ENCODE measurements around the gene TMPRSS12.
"Not testable (repeated sequence)": the region's sequence is repeated elsewhere in the genome, so short reads cannot be mapped to it uniquely, and the experiment has no call there.

TMPRSS12 gene

DNA sequence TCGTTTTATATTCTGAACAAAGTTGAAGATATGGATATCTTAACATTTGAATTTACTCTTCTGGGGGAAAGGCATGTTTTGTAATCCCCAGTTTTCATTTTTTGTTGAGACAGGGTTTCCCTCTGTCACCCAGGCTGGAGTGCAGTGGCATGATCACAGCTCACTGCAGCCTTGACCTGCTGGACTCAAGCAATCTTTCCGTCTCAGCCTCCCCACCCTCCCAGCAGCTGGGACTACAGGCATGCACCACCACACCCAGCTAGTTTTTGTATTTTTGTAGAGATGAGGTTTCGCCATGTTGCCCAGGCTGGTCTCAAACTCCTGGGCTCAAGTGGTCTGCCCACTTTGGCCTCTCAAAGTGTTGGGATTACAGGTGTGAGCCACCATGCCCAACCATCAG lies 84.2 kb downstream of the TMPRSS12 start:
- DNase-seq (ENCODE audit: low read depth in 2 of 2): not testable (repeated sequence)

DNA sequence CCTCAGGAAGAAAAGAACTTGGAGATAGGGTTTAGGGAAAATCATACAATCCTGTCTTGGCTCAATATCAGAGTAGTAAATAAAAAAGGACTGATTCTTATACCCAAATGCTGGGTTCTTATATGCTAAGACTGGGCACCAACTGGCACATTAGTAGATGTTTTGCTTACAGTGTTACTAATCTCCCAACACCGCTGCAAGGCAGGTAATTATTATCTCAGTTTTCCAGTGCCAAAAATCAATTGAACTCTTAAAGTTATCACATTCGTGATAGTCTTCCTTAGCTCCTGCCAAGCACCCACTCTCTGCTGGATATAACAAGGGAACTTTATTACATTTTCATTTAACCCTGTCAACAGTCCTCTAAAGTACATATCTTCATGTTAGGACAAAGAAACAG lies 84.6 kb downstream of the TMPRSS12 start:
- no peak for DNase-seq (ENCODE audit: low read depth in 2 of 2)

DNA sequence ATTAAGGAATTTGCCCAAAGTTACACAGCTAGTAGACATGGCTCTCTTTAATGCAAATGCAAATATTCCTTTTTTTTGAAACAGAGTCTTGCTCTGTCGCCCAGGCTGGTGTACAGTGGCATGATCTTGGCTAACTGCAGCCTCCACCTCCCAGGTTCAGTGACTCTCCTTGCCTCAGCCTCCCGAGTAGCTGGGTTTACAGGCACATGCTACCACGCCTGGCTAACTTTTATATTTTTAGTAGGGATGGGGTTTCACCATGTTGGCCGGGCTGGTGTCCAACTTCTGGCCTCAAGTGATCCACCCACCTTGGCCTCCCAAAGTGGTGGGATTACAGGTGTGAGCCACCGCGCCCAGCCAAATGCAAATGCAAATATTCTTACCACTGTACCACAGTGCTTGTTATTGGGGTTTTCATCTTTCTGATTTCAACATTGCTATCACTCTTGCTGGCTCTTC lies 85.1 kb downstream of the TMPRSS12 start:
- no peak for DNase-seq (ENCODE audit: low read depth in 2 of 2)

DNA sequence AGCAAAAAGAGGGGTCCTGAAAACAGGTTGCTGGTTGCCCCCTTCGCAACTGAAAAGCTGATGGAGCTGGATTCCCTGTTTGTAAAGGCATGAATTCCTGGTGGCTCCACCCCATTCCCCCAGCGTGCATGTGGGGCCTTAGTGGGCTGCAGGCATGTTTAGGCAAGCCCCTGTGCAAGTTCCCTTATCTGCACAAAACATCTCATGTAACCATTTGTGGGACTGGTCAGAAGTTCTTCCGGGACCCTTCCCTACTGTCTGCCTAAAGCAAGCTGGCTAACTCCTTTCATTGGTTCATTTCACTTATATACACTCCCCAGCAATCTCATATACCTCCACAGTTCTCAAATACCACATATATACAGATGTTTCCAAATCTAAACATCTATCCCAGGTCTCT lies 85.7 kb downstream of the TMPRSS12 start:
- DNase-seq (ENCODE audit: low read depth in 2 of 2): no peak

DNA sequence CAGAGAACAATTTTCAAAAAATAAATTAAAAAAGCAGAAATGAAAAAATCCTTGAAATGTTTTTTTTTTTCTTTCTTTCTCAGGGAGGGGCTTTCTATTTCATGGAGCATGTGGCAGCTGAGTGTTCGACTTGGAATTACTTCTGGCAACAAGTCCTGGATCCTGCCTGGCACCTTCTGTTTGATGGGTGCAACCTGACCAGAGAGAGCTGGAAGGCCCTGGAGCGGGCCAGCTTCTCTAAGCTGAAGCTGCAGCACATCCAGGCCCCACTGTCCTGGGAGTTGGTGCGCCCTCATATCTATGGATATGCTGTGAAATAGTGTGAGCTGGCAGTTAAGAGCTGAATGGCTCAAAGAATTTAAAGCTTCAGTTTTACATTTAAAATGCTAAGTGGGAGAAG lies 87.1 kb downstream of the TMPRSS12 start:
- no peak for DNase-seq (ENCODE audit: low read depth in 2 of 2)

DNA sequence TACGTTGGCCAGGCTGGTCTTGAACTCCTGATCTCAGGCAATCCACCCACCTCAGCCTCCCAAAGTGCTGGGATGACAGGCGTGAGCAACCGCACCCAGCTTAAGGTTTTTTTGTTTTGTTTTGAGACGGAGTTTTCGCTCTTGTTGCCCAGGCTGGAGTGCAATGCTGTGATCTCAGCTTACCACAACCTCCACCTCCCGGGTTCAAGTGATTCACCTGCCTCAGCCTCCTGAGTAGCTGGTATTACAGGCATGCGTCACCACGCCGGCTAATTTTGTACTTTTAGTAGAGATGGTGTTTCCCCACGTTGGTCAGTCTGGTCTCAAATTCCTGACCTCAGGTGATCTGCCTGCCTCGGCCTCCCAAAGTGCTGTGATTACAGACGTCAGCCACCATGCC lies 87.8 kb downstream of the TMPRSS12 start:
- not testable (repeated sequence) for DNase-seq (ENCODE audit: low read depth in 2 of 2)

DNA sequence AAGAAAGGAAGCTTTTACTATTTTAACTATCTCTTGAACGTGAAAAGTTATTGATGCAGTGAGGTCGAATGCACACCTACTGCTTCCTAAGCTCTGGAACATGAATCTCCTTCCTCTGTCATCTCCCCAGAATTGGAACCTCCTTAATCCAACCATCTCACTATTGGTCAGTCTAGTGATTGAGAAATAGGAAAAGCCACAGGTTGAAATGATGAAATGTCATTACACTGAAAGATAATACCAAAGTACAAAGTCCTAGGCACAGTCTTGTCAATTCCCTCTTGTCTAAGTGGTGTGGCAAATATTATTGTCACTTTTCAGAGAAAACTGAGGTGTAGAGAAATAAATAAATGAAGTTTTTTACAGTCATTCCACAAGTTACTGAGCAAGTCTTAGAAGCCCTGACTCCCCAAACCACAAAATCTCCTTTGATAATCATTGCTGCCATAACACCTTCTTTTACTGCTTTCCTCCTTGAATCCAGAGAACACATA lies 90.1 kb downstream of the TMPRSS12 start:
- DNase-seq (ENCODE audit: low read depth in 2 of 2): no peak

DNA sequence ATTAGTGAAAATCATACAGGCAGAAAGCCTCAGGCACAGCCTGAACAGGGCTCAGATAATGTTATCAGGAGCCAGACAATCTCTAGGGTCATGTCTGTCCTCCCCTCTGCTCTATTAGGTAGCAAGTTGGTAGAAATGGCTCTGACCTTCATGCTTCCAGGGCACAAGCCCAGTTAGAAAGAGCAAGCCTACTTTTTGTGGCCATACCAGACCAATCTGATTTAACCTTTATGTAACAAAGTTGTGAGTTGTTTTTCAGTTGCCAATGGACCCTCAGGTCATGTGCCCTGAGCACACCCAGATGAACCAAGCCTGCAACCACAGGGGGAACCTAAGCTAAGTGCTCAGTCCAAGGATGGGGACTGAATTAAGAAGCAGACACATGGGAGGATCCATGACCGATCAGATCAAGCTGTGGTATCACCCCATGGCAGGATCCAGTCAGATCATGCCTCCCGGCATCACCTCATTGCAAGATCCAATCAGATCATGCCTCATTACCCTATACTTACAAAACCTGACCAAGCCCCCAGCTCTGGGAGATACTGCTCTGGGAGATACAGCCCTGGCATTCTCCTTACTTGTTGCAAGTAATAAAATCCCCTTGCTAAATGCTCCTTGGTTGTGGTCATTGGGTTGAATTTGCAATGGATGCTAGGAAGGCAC lies 90.9 kb downstream of the TMPRSS12 start:
- no peak for DNase-seq (ENCODE audit: low read depth in 2 of 2)

DNA sequence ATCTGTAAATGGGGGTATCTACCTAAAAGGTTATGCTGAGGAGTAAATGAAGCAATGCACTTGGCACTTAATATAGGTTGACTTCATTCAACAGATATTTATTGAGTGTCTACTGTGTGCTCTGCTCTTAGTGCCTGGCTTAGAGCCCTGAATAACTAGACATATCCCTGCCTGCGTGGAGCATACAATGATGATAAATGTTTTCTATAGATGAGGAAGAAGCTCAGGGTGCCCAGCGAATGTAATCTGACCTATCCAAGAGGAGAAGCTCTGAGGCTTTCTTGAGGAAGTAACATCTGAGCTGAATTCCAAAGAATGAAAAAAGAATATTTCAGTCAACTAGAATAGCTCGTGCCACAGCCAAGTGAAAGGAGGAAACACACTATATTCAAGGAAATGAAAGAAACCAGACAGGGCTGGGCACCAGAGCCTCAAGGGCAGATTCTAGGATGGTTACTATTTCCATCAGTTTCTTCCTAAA lies 91.7 kb downstream of the TMPRSS12 start:
- no peak for DNase-seq (ENCODE audit: low read depth in 2 of 2)

DNA sequence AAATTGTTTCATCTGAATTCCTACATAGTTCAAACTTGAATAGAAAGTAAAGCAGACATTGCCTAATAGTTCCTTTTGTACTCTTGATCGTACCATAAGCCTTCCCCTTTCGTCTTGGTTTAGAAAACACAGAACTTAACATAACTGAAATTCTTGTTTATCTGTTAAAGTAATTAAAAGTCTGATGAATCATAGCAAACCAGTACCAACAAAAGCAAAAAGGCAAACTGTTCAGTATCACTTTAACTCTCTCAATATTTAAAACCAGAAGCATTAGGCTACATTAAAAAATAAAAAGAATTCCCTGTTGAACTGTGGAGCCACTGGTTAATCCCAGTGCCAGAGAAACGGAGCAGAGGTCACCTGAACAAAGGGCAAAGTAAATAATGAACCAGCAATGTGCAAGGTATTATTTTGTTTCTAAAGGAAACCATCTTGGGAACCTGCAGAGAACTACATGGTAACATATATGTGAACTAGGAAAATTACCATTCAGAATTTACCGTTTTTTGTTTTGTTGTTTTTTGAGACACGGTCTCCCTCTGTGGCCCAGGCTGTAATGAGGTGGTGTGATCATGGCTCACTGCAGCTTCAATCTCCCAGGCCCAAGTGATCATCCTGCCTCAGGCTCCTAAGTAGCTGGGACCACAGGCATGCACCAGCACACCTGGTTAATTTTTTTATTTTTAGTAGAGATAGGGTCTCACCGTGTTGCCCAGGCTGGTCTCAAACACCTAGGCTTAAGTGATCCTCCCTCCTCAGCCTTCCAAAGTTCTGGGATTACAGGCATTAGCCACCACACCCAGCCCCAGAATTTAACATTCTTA lies 92.5 kb downstream of the TMPRSS12 start:
- no peak for DNase-seq (ENCODE audit: low read depth in 2 of 2)

DNA sequence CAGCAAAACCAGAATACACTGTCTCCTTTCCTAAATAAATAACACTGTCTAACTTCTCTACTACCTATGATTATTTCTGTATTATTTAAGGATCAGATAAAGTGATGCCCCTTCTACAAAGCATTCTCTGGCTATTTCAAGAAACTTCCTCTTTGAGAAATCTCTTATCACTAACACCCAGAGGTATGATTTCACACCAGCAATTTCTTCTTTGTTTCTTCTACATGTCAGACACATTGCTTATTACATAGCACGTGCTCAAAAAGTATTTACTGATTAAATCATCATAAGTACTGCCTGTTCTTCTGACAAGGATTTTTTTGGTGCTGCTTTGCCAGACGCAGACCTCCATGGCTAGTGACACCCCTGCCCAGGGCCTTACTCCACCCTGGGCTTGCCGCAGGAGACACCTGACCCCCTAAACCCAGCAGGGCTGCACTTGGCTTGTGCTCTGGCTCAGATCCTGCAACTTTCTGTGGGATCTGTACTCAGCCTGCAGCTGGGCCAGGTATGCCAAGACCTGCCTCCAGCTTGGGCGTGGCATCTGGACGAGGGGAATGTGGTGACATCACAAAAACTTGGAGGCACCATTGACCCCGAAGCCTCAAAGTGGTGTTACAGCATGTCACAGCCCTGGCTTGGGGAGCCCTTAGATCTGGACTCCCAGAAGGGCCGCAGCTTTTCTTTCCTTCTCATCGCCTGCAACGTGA lies 94.2 kb downstream of the TMPRSS12 start:
- DNase-seq (ENCODE audit: low read depth in 2 of 2): no peak
